Neural progenitor cell (in vitro differentiated cells): ENCODE data around the gene CTU2. TPM values are rescaled to one million over a fixed set of nuclear protein-coding genes. Genes with fewer than 3 reads are reported as not detected.

Experiments
- DNase-seq: peaks from one replicate; pipeline ENCODE4 v3.0.0-alpha.2; 2016; ENCODE audit warnings: low spot score
- H2AFZ ChIP-seq: fragments of 200-600 bp; sonication (generic); replicated peaks from 2 replicates; pipeline ENCODE4 v1.6.1; 2016; ENCODE audit warnings: antibody characterized with exemption
- H3F3A ChIP-seq: fragments of 200-600 bp; sonication (generic); 2 replicates; pipeline ENCODE4 v1.6.1; 2016; ENCODE audit warnings: antibody characterized with exemption, low read depth
- H3K27ac ChIP-seq: fragments of 200-600 bp; sonication (generic); 2 replicates; pipeline ENCODE4 v1.5.1; 2016; ENCODE audit warnings: mild to moderate bottlenecking
- H3K27me3 ChIP-seq: fragments of 200-600 bp; sonication (generic); 2 replicates; pipeline ENCODE4 v1.6.1; 2016; ENCODE audit warnings: mild to moderate bottlenecking, moderate library complexity
- H3K36me3 ChIP-seq: fragments of 200-600 bp; sonication (generic); 2 replicates; pipeline ENCODE4 v1.5.1; 2016
- H3K4me1 ChIP-seq: fragments of 200-600 bp; sonication (generic); 2 replicates; pipeline ENCODE4 v1.6.1; 2016; ENCODE audit warnings: mixed run types
- H3K4me2 ChIP-seq: fragments of 200-600 bp; sonication (generic); 2 replicates; pipeline ENCODE4 v1.6.1; 2016
- H3K4me3 ChIP-seq: fragments of 200-600 bp; sonication (generic); 2 replicates; pipeline ENCODE4 v1.5.1; 2016
- H3K79me2 ChIP-seq: fragments of 200-600 bp; sonication (generic); 2 replicates; pipeline ENCODE4 v1.6.1; 2016; ENCODE audit warnings: low read depth
- H3K9ac ChIP-seq: fragments of 200-600 bp; sonication (generic); 2 replicates; pipeline ENCODE4 v1.6.1; 2016
- H3K9me3 ChIP-seq: fragments of 200-600 bp; sonication (generic); 2 replicates; pipeline ENCODE4 v1.5.1; 2016; ENCODE audit warnings: low read depth
- H4K20me1 ChIP-seq: fragments of 200-600 bp; sonication (generic); 2 replicates; pipeline ENCODE4 v1.6.1; 2016; ENCODE audit warnings: low read depth
- H3K27ac Mint-ChIP-seq: 3 replicates; pipeline ENCODE4 v1.8.0; 2021; ENCODE audit warnings: mixed read lengths
- H3K27me3 Mint-ChIP-seq: 2 replicates; pipeline ENCODE4 v1.8.0; 2022; ENCODE audit warnings: low read depth, mild to moderate bottlenecking, inconsistent platforms, moderate library complexity, mixed read lengths; ENCODE audit not compliant: insufficient read depth
- H3K36me3 Mint-ChIP-seq: 3 replicates; pipeline ENCODE4 v1.8.0; 2021; ENCODE audit warnings: mixed read lengths
- H3K4me1 Mint-ChIP-seq: 3 replicates; pipeline ENCODE4 v1.8.0; 2021; ENCODE audit warnings: mixed read lengths
- H3K4me3 Mint-ChIP-seq: 3 replicates; pipeline ENCODE4 v1.8.0; 2021; ENCODE audit warnings: mild to moderate bottlenecking, moderate library complexity, mixed read lengths
- H3K9me3 Mint-ChIP-seq: 3 replicates; pipeline ENCODE4 v1.8.0; 2020; ENCODE audit warnings: mixed read lengths
- CTCF ChIP-seq: fragments of 200-600 bp; sonication (generic); IDR thresholded peaks from 2 replicates; pipeline ENCODE4 v1.5.1; 2017; ENCODE audit warnings: antibody characterized with exemption, mild to moderate bottlenecking
- EZH2 ChIP-seq: fragments of 200-600 bp; sonication (generic); IDR thresholded peaks from 2 replicates; pipeline ENCODE4 v1.6.1; 2017; ENCODE audit warnings: antibody characterized with exemption, mild to moderate bottlenecking, moderate library complexity
- EZH2phosphoT487 ChIP-seq: fragments of 200-600 bp; sonication (generic); IDR thresholded peaks from 2 replicates; pipeline ENCODE4 v1.6.1; 2017; ENCODE audit warnings: antibody characterized with exemption
- total RNA-seq: library from RNA; depleted of rRNA; stranded (reverse); fragments of >200 nt; gene quantifications from 2 replicates; pipeline ENCODE4 v1.2.3, GENCODE V29; 2015; ENCODE audit warnings: low replicate concordance

Gene CTU2
- total RNA-seq, 1 donor from 2014 or later, result 4.7 TPM

DNA sequence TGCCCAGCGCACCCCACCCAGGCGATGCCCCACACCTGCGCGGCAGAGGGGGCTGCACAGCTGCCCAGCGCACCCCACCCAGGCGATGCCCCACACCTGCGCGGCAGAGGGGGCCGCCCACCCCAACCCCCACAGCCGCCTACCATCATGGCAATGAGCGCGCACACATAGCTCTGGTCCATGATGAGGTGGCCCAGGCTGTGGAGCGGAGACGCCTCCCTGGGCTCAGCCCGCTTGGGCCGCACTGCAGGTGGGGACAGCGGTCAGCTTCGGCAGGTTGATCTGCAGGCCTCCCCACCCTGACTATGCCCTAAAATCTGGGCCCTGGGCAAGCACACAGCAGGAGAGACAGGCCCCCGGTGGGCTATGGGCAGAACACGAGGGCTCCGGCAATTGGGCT is 30.2 kb downstream of the CTU2 start:
- no peak overlapping the region for H3K4me2 ChIP-seq
- H3K27ac ChIP-seq, result no peak overlapping the region
- Mint-ChIP-seq H3K27me3 (no peaks in the 10 kb centered on the region), H3K27ac (no peak overlapping the region), H3K4me1 (peaks cover 2% of the 10 kb centered on the region), H3K4me3 (no peak overlapping the region), H3K36me3 (no peaks in the 10 kb centered on the region), H3K9me3 (no peaks in the 10 kb centered on the region)
- H3K9me3 ChIP-seq, result no peaks in the 10 kb centered on the region
- no peaks in the 10 kb centered on the region for H3F3A ChIP-seq
- no peaks in the 10 kb centered on the region for H3K4me1 ChIP-seq
- TF ChIP-seq EZH2phosphoT487, result no peak
- TF ChIP-seq CTCF, result no peak
- TF ChIP-seq EZH2, result no peak
- no peaks in the 10 kb centered on the region for H3K36me3 ChIP-seq
- DNase-seq, result no peak
- no peaks in the 10 kb centered on the region for H3K27me3 ChIP-seq
- H3K9ac ChIP-seq, result no peak overlapping the region
- H4K20me1 ChIP-seq, result no peaks in the 10 kb centered on the region
- no peak overlapping the region for H3K4me3 ChIP-seq
- no peaks in the 10 kb centered on the region for H3K79me2 ChIP-seq
- H2AFZ ChIP-seq, result no peak overlapping the region

DNA sequence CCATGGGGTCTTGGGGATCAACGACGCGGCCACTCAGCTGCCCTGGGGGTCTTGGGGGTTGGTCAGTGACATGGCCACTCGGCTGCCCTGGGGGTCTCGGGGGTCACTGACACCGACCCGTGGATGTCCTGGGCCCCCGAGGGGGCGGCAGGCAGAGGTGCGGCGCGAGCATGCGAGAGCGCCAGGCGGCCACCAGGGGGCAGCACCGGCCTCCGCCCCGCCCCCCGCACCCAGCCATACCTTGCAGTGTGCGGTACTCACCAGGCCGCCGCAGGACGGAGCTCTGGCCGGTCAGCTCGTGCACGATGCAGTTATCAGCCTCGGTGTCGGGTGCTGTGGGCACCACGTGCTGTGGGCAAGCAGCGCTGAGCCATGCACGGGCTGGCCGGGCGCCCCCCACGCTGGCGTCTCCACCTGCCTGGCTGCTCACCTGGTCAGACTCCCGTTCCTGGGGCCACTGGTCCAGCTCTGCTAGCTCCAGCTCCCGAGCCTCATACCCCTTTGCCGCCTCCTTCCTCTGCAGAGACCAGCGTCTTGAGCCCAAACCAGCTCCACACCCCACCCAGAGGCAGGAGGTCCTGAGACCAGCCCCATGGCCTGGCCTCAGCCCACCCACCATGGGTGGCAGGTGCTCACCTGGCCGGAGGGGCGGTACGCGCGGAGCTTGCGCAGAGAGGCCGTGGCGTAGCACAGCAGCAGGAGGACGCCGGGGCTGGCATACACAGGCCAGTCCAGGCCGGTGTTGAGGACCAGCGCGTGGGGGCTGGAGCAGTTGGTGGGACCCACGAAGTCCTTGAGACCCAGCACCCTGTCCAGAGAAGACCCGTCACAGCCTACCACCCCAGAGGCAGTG is 31.2 kb downstream of the CTU2 start:
- no peaks in the 10 kb centered on the region for H4K20me1 ChIP-seq
- H3K4me3 Mint-ChIP-seq, result no peak overlapping the region
- no peak overlapping the region for H3K9ac ChIP-seq
- H2AFZ ChIP-seq, result no peak overlapping the region
- no peaks in the 10 kb centered on the region for H3K9me3 Mint-ChIP-seq
- H3K27ac Mint-ChIP-seq, result no peak overlapping the region
- H3K9me3 ChIP-seq, result no peaks in the 10 kb centered on the region
- H3K27me3 ChIP-seq, result no peaks in the 10 kb centered on the region
- no peaks in the 10 kb centered on the region for H3K36me3 ChIP-seq
- no peaks in the 10 kb centered on the region for H3K27me3 Mint-ChIP-seq
- TF ChIP-seq EZH2 (no peak), EZH2phosphoT487 (no peak), CTCF (peak; percentile 94)
- H3K79me2 ChIP-seq, result no peaks in the 10 kb centered on the region
- no peaks in the 10 kb centered on the region for H3K4me1 ChIP-seq
- H3K27ac ChIP-seq, result no peak overlapping the region
- H3F3A ChIP-seq, result no peaks in the 10 kb centered on the region
- H3K36me3 Mint-ChIP-seq, result no peaks in the 10 kb centered on the region
- H3K4me2 ChIP-seq, result peak overlapping the region; percentile 63
- no peak overlapping the region for H3K4me3 ChIP-seq
- peak; percentile 81 for DNase-seq
- H3K4me1 Mint-ChIP-seq, result peaks cover 2% of the 10 kb centered on the region

GRCh38 chr16:88738151-88739084 is 32.1 kb downstream of the CTU2 start:
- Mint-ChIP-seq H3K4me3 (no peak overlapping the region), H3K9me3 (no peaks in the 10 kb centered on the region), H3K27me3 (no peaks in the 10 kb centered on the region), H3K4me1 (peaks cover 2% of the 10 kb centered on the region), H3K36me3 (no peaks in the 10 kb centered on the region), H3K27ac (no peak overlapping the region)
- H3K79me2 ChIP-seq, result no peaks in the 10 kb centered on the region
- no peak for DNase-seq
- no peaks in the 10 kb centered on the region for H3K4me1 ChIP-seq
- H3K27me3 ChIP-seq, result no peaks in the 10 kb centered on the region
- no peak overlapping the region for H3K4me2 ChIP-seq
- no peak overlapping the region for H2AFZ ChIP-seq
- H4K20me1 ChIP-seq, result no peaks in the 10 kb centered on the region
- TF ChIP-seq EZH2, result no peak
- TF ChIP-seq CTCF, result no peak
- no peak for TF ChIP-seq EZH2phosphoT487
- no peak overlapping the region for H3K4me3 ChIP-seq
- no peaks in the 10 kb centered on the region for H3K36me3 ChIP-seq
- no peak overlapping the region for H3K27ac ChIP-seq
- H3F3A ChIP-seq, result no peaks in the 10 kb centered on the region
- H3K9me3 ChIP-seq, result no peaks in the 10 kb centered on the region
- no peak overlapping the region for H3K9ac ChIP-seq
